Measurements from ENCODE around the gene BOK.

Gene BOK

GRCh38 chr2:241532733-241533601 lies 25.6 kb upstream of the BOK start:
- no peak overlapping the region for H3K4me3 ChIP-seq (ENCODE audit: low read depth, low read length)
- TF ChIP-seq CTCF (IDR thresholded peaks at IDR 0.05; ENCODE audit: borderline replicate concordance, insufficient read depth, low read depth, low read length): no peak

- H3K4me3 ChIP-seq (ENCODE audit: low read depth, low read length): no peak overlapping the region
Observed at GRCh38 chr2:241534293-241534692, 24.3 kb upstream of the BOK start.

GRCh38 chr2:241534701-241535375 lies 23.7 kb upstream of the BOK start:
- no peak for TF ChIP-seq CTCF (IDR thresholded peaks at IDR 0.05; ENCODE audit: borderline replicate concordance, insufficient read depth, low read depth, low read length)
- no peak overlapping the region for H3K4me3 ChIP-seq (ENCODE audit: low read depth, low read length)

More at GRCh38 chr2:241534293-241534692, 24.3 kb upstream of the BOK start:
- TF ChIP-seq CTCF (IDR thresholded peaks at IDR 0.05; ENCODE audit: borderline replicate concordance, insufficient read depth, low read depth, low read length): no peak

GRCh38 chr2:241535871-241536655 lies 22.5 kb upstream of the BOK start:
- TF ChIP-seq CTCF (IDR thresholded peaks at IDR 0.05; ENCODE audit: borderline replicate concordance, insufficient read depth, low read depth, low read length): no peak
- H3K4me3 ChIP-seq (ENCODE audit: low read depth, low read length): no peak overlapping the region

GRCh38 chr2:241538838-241539615 lies 19.5 kb upstream of the BOK start:
- TF ChIP-seq CTCF (IDR thresholded peaks at IDR 0.05; ENCODE audit: borderline replicate concordance, insufficient read depth, low read depth, low read length): no peak
- H3K4me3 ChIP-seq (ENCODE audit: low read depth, low read length): no peak overlapping the region

GRCh38 chr2:241539616-241540374 lies 18.8 kb upstream of the BOK start:
- TF ChIP-seq CTCF (IDR thresholded peaks at IDR 0.05; ENCODE audit: borderline replicate concordance, insufficient read depth, low read depth, low read length): no peak
- H3K4me3 ChIP-seq (ENCODE audit: low read depth, low read length): no peak overlapping the region
